Measurements from ENCODE around the gene SCART1.
"Not testable (repeated sequence)": the region's sequence is repeated elsewhere in the genome, so short reads cannot be mapped to it uniquely, and the experiment has no call there.

Gene SCART1

GRCh38 chr10:133438711-133439273, 15.0 kb upstream of the SCART1 start:
- DNase-seq, result peak in 1 of 2 donors; percentile 56

- DNase-seq, result no peak
Observed at GRCh38 chr10:133439517-133440461, 14.0 kb upstream of the SCART1 start.

DNA sequence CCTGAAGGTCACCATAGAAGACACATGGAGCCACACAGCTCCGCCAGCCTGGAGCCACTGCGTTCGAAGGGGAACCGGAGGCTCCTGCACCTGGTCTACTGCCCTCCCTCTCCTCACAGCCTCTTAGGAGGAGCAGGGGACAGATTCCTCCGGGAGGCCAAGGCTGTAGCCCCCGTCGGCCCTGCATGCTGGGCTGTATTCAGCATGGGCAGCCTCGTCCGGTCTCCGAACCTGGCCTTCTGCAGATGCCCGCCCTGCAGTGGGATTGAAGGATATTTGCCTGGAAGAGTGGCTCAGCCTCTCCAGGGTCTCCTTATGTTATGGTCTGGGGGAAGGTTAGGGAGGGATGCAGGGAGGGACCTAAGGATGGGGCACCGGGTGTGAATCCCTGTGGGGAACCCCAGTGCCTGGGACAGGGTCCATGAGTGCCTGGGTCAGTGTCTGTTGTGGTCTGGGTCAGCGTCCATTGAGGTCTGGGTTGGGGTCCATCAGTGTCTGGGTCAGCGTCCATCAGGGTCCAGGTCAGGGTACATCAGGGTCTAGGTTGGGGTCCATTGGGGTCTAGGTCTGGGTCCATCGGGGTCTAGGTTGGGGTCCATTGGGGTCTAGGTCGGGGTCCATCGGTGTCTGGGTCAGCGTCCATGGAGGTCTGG, 13.0 kb upstream of the SCART1 start:
- DNase-seq, result no peak

DNA sequence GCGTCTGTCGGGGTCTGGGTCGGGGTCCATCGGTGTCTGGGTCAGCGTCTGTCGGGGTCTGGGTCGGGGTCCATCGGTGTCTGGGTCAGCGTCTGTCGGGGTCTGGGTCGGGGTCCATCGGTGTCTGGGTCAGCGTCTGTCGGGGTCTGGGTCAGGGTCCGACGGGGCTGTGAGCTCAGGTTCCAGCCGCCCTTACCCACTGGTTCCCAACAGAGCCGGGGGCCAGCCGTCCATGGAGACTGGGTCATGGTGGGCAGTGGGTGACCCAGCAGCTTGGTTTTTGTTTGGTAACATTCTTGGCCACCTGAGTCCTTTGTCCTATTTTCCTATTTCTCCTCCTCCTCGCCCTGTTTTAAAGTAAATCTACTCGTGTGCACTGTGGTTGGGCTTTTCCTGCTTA, 12.4 kb upstream of the SCART1 start:
- DNase-seq, result not testable (repeated sequence)

GRCh38 chr10:133441780-133442179, 12.0 kb upstream of the SCART1 start:
- no peak for DNase-seq

GRCh38 chr10:133442191-133442966, 11.4 kb upstream of the SCART1 start:
- peak in 1 of 2 donors; percentile 25 for DNase-seq

DNA sequence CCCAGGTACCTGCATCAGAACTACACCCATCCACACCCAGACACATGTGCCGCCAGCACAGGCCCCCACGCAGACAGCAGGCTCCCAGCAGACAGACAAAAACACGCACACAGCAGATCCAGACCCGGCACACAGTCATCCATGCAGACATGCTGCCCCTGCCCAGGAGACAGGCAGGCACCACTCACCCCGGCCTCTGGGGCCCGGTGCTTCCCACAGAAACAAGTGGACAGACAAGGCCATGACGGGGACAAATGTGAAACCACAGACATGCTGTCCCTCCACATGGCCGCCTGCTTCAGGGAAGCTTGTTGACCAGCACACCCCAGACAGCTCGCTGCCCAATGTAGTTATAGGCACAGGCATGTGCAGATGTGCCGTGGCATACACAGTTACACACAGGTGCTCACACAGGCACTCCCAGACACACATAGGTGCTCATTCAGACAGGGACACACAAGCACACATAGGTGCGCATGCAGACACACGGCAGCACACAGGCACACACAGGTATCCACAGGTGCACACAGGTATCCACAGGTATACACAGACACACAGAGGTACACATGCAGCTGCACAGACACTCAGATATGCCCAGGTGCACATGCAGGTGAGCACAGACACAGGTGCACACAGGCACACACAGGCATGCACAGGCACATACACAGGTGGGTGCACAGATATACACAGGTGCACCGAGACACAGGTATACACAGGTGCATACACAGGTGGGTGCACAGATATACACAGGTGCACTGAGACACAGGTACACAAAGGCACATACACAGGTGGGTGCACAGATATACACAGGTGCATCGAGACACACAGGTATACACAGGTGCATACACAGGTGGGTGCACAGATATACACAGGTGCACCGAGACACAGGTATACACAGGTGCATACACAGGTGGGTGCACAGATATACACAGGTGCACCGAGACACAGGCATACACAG, 10.5 kb upstream of the SCART1 start:
- DNase-seq, result no peak

GRCh38 chr10:133444342-133445267, 9.1 kb upstream of the SCART1 start:
- DNase-seq, result no peak

GRCh38 chr10:133445268-133445732, 8.4 kb upstream of the SCART1 start:
- DNase-seq, result no peak

DNA sequence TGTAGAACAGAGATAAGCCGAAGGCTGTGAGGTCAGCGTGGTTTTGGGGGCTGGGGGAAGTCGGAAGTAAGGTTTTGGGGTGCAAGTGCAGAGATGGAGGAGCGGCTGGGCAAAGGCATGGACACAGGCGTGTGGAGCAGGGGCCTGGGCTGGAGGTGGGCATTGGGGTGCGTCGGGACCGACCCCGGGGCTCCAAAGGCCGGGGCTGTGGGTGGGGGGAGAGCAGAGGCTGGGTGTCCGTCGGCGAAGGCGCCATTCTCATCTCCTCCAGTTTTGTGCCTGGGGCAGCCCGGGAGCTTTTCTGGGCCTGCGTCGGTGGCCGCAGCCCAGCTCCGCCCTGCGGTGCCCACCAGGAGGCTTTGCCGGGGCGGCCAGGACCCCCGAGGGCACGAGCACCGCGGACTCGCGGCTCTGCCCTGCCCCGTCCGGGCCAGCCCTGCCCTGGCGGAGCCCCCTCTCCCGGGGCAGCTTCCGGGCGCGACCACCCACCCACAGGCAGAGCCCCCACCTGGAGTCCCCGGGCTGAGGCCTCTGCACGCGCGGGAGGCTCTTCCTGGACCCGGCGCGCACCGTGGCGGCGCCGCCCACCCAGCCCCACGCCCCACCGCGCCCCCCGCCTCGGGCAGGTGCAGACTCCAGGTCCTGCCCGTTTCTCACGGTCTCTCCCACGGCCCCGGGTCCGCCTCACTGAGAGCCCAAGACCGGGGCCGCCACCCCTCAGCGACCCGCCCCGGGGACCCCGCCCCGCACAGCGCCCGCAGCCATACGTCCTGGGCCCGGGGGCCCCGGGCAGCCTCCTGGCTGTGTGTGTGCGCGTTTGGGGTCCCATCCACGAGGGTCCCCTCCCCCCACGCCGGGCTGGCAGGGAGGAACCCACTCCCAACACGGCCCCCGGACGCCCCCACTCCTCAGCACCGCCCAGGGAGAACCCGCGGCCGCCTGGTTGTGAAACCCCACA, 7.7 kb upstream of the SCART1 start:
- no peak for DNase-seq

GRCh38 chr10:133446979-133447378, 6.8 kb upstream of the SCART1 start:
- no peak for DNase-seq

DNA sequence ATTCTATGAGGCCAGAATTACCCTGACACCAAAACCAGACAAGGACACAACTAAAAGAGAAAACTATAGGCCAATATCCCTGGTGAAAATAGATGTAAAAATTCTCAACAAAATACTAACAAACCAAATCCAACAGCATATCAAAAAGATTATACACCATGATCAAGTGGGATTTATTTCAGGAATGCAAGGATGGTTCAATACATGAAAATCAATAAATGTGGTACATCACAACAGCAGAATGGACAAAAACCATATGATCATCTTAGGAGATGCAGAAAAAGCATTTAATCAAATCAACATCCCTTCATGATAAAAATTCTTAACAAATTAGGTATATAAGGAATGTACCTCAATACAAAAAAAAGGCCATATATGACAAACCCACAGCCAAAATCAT, 5.6 kb upstream of the SCART1 start:
- no peak for DNase-seq

DNA sequence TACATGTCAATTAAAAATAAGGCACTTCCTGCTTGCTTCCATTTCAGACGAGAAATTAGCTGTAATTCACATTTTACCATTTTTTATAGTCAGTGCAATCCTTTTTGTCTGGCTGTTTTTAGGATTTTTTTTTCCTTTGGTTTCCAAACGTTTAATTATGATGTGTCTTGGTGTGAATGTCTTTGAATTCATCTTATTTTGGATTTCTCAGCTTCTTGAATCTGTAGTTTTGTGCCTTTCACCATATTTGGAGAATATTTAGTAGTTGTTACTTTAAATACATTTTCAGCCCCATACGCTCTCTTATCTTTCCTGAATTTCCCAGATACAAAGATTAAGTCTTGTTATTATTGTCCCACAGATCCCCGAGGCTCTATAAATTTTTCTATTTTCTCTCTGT, 2.4 kb upstream of the SCART1 start:
- DNase-seq, result no peak

- no peak for DNase-seq
Observed at GRCh38 chr10:133452453-133452852, 1.3 kb upstream of the SCART1 start.

GRCh38 chr10:133454204-133454893, 604 bp downstream of the SCART1 start:
- no peak for DNase-seq

- DNase-seq, result no peak
Observed at GRCh38 chr10:133455196-133455595, 1.5 kb downstream of the SCART1 start.

- no peak for DNase-seq
Observed at GRCh38 chr10:133455611-133456031, 1.9 kb downstream of the SCART1 start.

Measured in CD4-positive, alpha-beta T cell treated with Interleukin-4 for 1 hour (primary cell).